GM12878 (cell line): Measurements from ENCODE around the gene PDCD11. TPM values are rescaled to one million over a fixed set of nuclear protein-coding genes. Genes with fewer than 3 reads are reported as not detected.

Experiments used
- BCLAF1 ChIP-seq: fragments of 450-650 bp; IDR thresholded peaks from 2 replicates; pipeline ENCODE4 v1.6.1; 2017; ENCODE audit warnings: antibody characterized with exemption, mild to moderate bottlenecking, moderate library complexity
- CEBPZ ChIP-seq: fragments of 150-350 bp; IDR thresholded peaks from 2 replicates; pipeline ENCODE4 v1.6.1; 2016; ENCODE audit warnings: low read depth, low read length
- CHD1 ChIP-seq: IDR thresholded peaks from 2 replicates; pipeline ENCODE4 v1.6.1; 2012; ENCODE audit warnings: low read depth, low read length, improper control_type of control experiment
- ETV6 ChIP-seq, 2 experiments: fragments of 450-650 bp in 1 of 2; IDR thresholded peaks in 1 of 2; conservative IDR thresholded peaks in 1 of 2; 2 replicates each; pipeline ENCODE4 v1.6.1; 2014; ENCODE audit warnings: antibody characterized with exemption in 1 of 2, borderline replicate concordance in 1 of 2, low read depth in 1 of 2, mild to moderate bottlenecking in 1 of 2, moderate library complexity in 1 of 2
- IKZF1 ChIP-seq: fragments of 450-650 bp; conservative IDR thresholded peaks from 2 replicates; pipeline ENCODE4 v1.6.1; 2017; ENCODE audit warnings: antibody characterized with exemption, mild to moderate bottlenecking
- IRF4 ChIP-seq: IDR thresholded peaks from 2 replicates; pipeline ENCODE4 v1.6.1; 2011; ENCODE audit warnings: low read depth, low read length
- IRF5 ChIP-seq: fragments of 450-650 bp; IDR thresholded peaks from 2 replicates; pipeline ENCODE4 v1.6.1; 2017; ENCODE audit warnings: borderline replicate concordance
- JUND ChIP-seq: IDR thresholded peaks from 2 replicates; pipeline ENCODE4 v1.6.1; 2012; ENCODE audit warnings: low read depth, mild to moderate bottlenecking, low read length, improper control_type of control experiment, moderate library complexity
- KAT2A ChIP-seq: conservative IDR thresholded peaks from 2 replicates; pipeline ENCODE4 v1.6.1; 2011; ENCODE audit warnings: low read depth, low read length; ENCODE audit not compliant: control insufficient read depth
- LARP7 ChIP-seq: fragments of 450-650 bp; IDR thresholded peaks from 2 replicates; pipeline ENCODE4 v1.6.1; 2017; ENCODE audit warnings: mild to moderate bottlenecking
- MYB ChIP-seq: fragments of 150-350 bp; IDR thresholded peaks from 2 replicates; pipeline ENCODE4 v1.6.1; 2014; ENCODE audit warnings: mild to moderate bottlenecking, low read depth, low read length, borderline replicate concordance
- NFYA ChIP-seq: IDR thresholded peaks from 2 replicates; pipeline ENCODE4 v1.6.1; 2011; ENCODE audit warnings: low read depth, mild to moderate bottlenecking, low read length, improper control_type of control experiment, borderline replicate concordance
- ZSCAN29 ChIP-seq: fragments of 450-650 bp; IDR thresholded peaks from 2 replicates; pipeline ENCODE4 v1.6.1; 2017; ENCODE audit warnings: mild to moderate bottlenecking, moderate library complexity
- polyA plus RNA-seq, 11 experiments: library from polyadenylated mRNA; depleted of rRNA in 4 of 11; unstranded in 6 of 11; stranded (reverse) in 5 of 11; fragments of >200 nt; fragmentation: Nextera tagmentation in 4 of 11; fragmentation: Illumina TruSeq in 1 of 11; extraction: Ambion mirVana in 4 of 11; extraction: Trizol in 1 of 11; gene quantifications; 1 replicate in 1 of 11; 2 replicates in 10 of 11; pipeline versions ENCODE4 v1.2.1 to v1.2.3, GENCODE V29; 2011 to 2016; ENCODE audit warnings: inconsistent platforms in 2 of 11, missing spikeins in 2 of 11, low read depth in 1 of 11
- total RNA-seq, 4 experiments: library from RNA; depleted of rRNA in 3 of 4; stranded (reverse); fragments of >200 nt in 3 of 4; fragmentation: Illumina TruSeq in 1 of 4; extraction: Trizol in 1 of 4; gene quantifications; 2 replicates each; pipeline versions ENCODE4 v1.2.1 to v1.2.3, GENCODE V29; 2013 to 2021
- TF ChIP-seq, protein P1 (sequence below): fragments of 450-650 bp; formaldehyde crosslinking; IDR thresholded peaks from 2 replicates; pipeline ENCODE4 v1.5.0; 2022; ENCODE audit warnings: mild to moderate bottlenecking, missing genetic modification characterization
- TF ChIP-seq, protein P2 (sequence below): fragments of 450-650 bp; IDR thresholded peaks from 2 replicates; pipeline ENCODE4 v1.6.1; 2014; ENCODE audit warnings: mild to moderate bottlenecking

Gene PDCD11
- total and polyA plus RNA-seq, 10 of the 15 experiments (the other 5 are each of a cell fraction or from before 2014, with no cell fraction given), result 13.9 to 69.7 (median 44.8) TPM

- TF ChIP-seq, protein P1, sequence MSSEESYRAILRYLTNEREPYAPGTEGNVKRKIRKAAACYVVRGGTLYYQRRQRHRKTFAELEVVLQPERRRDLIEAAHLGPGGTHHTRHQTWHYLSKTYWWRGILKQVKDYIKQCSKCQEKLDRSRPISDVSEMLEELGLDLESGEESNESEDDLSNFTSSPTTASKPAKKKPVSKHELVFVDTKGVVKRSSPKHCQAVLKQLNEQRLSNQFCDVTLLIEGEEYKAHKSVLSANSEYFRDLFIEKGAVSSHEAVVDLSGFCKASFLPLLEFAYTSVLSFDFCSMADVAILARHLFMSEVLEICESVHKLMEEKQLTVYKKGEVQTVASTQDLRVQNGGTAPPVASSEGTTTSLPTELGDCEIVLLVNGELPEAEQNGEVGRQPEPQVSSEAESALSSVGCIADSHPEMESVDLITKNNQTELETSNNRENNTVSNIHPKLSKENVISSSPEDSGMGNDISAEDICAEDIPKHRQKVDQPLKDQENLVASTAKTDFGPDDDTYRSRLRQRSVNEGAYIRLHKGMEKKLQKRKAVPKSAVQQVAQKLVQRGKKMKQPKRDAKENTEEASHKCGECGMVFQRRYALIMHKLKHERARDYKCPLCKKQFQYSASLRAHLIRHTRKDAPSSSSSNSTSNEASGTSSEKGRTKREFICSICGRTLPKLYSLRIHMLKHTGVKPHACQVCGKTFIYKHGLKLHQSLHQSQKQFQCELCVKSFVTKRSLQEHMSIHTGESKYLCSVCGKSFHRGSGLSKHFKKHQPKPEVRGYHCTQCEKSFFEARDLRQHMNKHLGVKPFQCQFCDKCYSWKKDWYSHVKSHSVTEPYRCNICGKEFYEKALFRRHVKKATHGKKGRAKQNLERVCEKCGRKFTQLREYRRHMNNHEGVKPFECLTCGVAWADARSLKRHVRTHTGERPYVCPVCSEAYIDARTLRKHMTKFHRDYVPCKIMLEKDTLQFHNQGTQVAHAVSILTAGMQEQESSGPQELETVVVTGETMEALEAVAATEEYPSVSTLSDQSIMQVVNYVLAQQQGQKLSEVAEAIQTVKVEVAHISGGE (CRISPR knock-in tag), result no peak
- TF ChIP-seq IRF5 (no peak), BCLAF1 (no peak), CHD1 (no peak), KAT2A (no peak), IKZF1 (peak; percentile 88), MYB (no peak), IRF4 (no peak), LARP7 (no peak), ETV6 (conservative IDR thresholded peaks at IDR 0.05 in 1 of 2, IDR thresholded peaks at IDR 0.05 in 1 of 2; ENCODE audit: borderline replicate concordance in 1 of 2, low read depth in 1 of 2) (peak in 1 of 2 experiments; percentile 95; a peak in 2 of 4 replicates), ZSCAN29 (no peak), CEBPZ (no peak), NFYA (no peak), JUND (peak; percentile 66)
- TF ChIP-seq, protein P2, sequence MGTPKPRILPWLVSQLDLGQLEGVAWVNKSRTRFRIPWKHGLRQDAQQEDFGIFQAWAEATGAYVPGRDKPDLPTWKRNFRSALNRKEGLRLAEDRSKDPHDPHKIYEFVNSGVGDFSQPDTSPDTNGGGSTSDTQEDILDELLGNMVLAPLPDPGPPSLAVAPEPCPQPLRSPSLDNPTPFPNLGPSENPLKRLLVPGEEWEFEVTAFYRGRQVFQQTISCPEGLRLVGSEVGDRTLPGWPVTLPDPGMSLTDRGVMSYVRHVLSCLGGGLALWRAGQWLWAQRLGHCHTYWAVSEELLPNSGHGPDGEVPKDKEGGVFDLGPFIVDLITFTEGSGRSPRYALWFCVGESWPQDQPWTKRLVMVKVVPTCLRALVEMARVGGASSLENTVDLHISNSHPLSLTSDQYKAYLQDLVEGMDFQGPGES, result no peak
These were observed 74.6 kb downstream of the PDCD11 start (continued) for GRCh38 chr10:103470761-103471653.
